Measurements from ENCODE around the gene ATP7B.

The ATP7B gene

DNA sequence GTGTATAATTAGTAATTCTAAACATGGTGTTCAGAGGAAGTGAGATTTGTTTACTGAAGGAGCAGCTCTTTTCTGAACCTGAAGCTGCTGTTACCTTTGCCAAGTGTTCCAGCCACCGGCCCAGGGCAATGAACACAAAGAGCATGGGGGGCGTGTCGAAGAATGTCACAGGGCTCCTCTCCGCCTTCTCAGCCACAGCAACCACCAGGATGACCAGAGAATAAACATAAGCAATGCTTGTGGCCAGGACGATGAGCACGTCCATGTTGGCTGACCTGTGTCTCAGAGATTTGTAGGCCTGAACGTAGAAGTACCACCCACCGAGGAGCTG is 53.1 kb downstream of the ATP7B start:
- TF ChIP-seq, protein P1, sequence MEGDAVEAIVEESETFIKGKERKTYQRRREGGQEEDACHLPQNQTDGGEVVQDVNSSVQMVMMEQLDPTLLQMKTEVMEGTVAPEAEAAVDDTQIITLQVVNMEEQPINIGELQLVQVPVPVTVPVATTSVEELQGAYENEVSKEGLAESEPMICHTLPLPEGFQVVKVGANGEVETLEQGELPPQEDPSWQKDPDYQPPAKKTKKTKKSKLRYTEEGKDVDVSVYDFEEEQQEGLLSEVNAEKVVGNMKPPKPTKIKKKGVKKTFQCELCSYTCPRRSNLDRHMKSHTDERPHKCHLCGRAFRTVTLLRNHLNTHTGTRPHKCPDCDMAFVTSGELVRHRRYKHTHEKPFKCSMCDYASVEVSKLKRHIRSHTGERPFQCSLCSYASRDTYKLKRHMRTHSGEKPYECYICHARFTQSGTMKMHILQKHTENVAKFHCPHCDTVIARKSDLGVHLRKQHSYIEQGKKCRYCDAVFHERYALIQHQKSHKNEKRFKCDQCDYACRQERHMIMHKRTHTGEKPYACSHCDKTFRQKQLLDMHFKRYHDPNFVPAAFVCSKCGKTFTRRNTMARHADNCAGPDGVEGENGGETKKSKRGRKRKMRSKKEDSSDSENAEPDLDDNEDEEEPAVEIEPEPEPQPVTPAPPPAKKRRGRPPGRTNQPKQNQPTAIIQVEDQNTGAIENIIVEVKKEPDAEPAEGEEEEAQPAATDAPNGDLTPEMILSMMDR (IDR thresholded peaks at IDR 0.05; ENCODE audit: borderline replicate concordance, extremely low read depth, low read length, poor library complexity, severe bottlenecking) = no peak
- no peak for TF ChIP-seq EZH2 (IDR thresholded peaks at IDR 0.05; ENCODE audit: borderline replicate concordance, low read depth, low read length, severe bottlenecking)
- H3K9me3 ChIP-seq (ENCODE audit: insufficient read depth, low read length, severe bottlenecking) = no peaks in the 10 kb centered on the region
- no peak for ATAC-seq (ENCODE audit: insufficient read depth, low read depth)
- H3K4me1 ChIP-seq (ENCODE audit: insufficient read depth, low read length) = peaks cover 3% of the 10 kb centered on the region; the same call in 1 of the 2 replicates
- no peak overlapping the region for H3K27ac ChIP-seq (ENCODE audit: low read length)
- no peaks in the 10 kb centered on the region for H3K27me3 ChIP-seq (ENCODE audit: insufficient read depth, low read length, poor library complexity)
- no peaks in the 10 kb centered on the region for H4K20me1 ChIP-seq (ENCODE audit: insufficient read depth, low read length)
- H2AFZ ChIP-seq (ENCODE audit: low read depth, low read length) = no peak overlapping the region
- no peaks in the 10 kb centered on the region for H3K36me3 ChIP-seq (ENCODE audit: insufficient read depth, low read length)
- H3K9ac ChIP-seq (ENCODE audit: low read depth, low read length) = no peak overlapping the region
- no peak overlapping the region for H3K4me2 ChIP-seq (ENCODE audit: insufficient read depth, low read length)
- no peaks in the 10 kb centered on the region for H3K79me2 ChIP-seq (ENCODE audit: insufficient read depth, low read length)
- H3K4me3 ChIP-seq (ENCODE audit: low read depth in 1 of 2, low read length in 2 of 2) = no peak overlapping the region
- no peak for DNase-seq

DNA sequence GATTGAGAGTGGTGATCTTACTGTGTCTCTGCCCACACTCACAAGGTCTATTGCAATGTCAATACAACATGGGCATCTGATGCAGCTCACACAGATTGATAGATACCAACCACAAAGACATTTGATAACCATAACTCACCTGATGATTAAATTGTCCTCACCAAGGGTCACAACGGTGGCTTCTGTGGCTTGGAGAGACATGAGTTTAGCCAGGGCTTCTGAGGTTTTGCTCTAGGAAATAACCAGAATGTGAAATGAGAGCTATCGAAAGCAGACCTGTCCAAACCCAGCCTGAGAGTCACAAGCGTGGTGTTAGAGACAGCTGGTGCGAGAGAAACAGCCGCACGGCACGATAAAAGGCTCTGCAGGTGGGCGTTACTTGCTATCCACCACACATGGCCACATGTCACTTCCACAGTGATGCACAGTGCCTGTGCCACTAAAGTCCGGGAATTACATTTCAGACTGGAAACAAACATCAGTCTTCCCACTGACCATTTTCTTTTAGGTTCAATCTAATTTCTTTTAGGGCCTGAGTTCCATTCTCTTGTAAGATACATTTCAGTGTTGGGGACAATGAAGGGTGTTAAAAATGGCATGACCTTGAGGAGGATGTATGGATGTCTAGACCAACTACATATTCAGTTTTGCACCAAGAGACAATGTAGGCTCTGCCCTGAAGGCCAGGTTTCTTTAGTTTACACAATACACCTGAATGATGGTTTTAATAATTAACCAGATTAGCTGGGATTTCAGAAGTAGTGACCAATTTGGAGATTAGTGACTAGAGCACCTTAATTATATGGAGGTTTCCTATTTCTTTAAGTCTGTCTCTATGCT is 53.7 kb downstream of the ATP7B start:
- no peak for ATAC-seq (ENCODE audit: insufficient read depth, low read depth)
- no peak for TF ChIP-seq EZH2 (IDR thresholded peaks at IDR 0.05; ENCODE audit: borderline replicate concordance, low read depth, low read length, severe bottlenecking)
- TF ChIP-seq, protein P1 (IDR thresholded peaks at IDR 0.05; ENCODE audit: borderline replicate concordance, extremely low read depth, low read length, poor library complexity, severe bottlenecking) = no peak
- Histone ChIP-seq H3K27ac (ENCODE audit: low read length) (no peak overlapping the region), H2AFZ (ENCODE audit: low read depth, low read length) (no peak overlapping the region), H3K4me2 (ENCODE audit: insufficient read depth, low read length) (no peak overlapping the region), H3K79me2 (ENCODE audit: insufficient read depth, low read length) (no peaks in the 10 kb centered on the region), H3K9me3 (ENCODE audit: insufficient read depth, low read length, severe bottlenecking) (no peaks in the 10 kb centered on the region), H3K9ac (ENCODE audit: low read depth, low read length) (no peak overlapping the region), H3K4me3 (ENCODE audit: low read depth in 1 of 2, low read length in 2 of 2) (no peak overlapping the region), H3K4me1 (ENCODE audit: insufficient read depth, low read length) (peaks cover 3% of the 10 kb centered on the region; the same call in 1 of the 2 replicates), H4K20me1 (ENCODE audit: insufficient read depth, low read length) (no peaks in the 10 kb centered on the region), H3K27me3 (ENCODE audit: insufficient read depth, low read length, poor library complexity) (peaks cover 2% of the 10 kb centered on the region), H3K36me3 (ENCODE audit: insufficient read depth, low read length) (no peaks in the 10 kb centered on the region)
- no peak for DNase-seq

DNA sequence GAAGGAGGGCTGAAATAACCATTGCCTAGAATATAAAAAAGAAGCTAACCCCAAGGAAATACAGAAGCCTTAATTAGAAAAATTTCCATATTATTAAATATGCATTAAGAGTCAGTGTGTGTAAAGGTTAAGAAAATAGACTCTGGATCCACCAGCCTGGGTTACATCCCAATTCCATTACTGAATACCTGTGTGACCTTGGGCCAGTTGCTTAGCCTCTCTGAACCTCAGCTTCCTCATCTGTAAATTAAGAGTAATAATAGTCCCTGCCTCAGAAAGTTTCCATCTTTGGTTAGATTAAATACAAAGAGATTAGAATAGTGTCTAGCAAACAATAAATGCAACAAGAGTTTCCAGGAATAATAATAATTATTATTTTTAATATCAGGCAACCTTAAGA is 54.5 kb downstream of the ATP7B start:
- TF ChIP-seq, protein P1 (IDR thresholded peaks at IDR 0.05; ENCODE audit: borderline replicate concordance, extremely low read depth, low read length, poor library complexity, severe bottlenecking) = no peak
- TF ChIP-seq EZH2 (IDR thresholded peaks at IDR 0.05; ENCODE audit: borderline replicate concordance, low read depth, low read length, severe bottlenecking) = no peak
- Histone ChIP-seq H3K27me3 (ENCODE audit: insufficient read depth, low read length, poor library complexity) (peaks cover 8% of the 10 kb centered on the region), H3K79me2 (ENCODE audit: insufficient read depth, low read length) (no peaks in the 10 kb centered on the region), H3K4me2 (ENCODE audit: insufficient read depth, low read length) (no peak overlapping the region), H3K9me3 (ENCODE audit: insufficient read depth, low read length, severe bottlenecking) (no peaks in the 10 kb centered on the region), H3K4me1 (ENCODE audit: insufficient read depth, low read length) (peaks cover 3% of the 10 kb centered on the region; the same call in 1 of the 2 replicates), H3K9ac (ENCODE audit: low read depth, low read length) (no peak overlapping the region), H2AFZ (ENCODE audit: low read depth, low read length) (no peak overlapping the region), H3K36me3 (ENCODE audit: insufficient read depth, low read length) (no peaks in the 10 kb centered on the region), H3K27ac (ENCODE audit: low read length) (no peak overlapping the region), H3K4me3 (ENCODE audit: low read depth in 1 of 2, low read length in 2 of 2) (no peak overlapping the region), H4K20me1 (ENCODE audit: insufficient read depth, low read length) (no peaks in the 10 kb centered on the region)
- no peak for ATAC-seq (ENCODE audit: insufficient read depth, low read depth)
- DNase-seq = no peak

All from DND-41 (cell line).